Measurements from ENCODE around the gene ZNF609. TPM values are rescaled to one million over a fixed set of nuclear protein-coding genes. Genes with fewer than 3 reads are reported as not detected.

ZNF609 gene
- total RNA-seq, 4 donors from 2014 or later, result 18.6 to 40.1 (median 23.7) TPM

- 64% methylated on average over 3 of the region's 3 CpGs for WGBS
- no peak overlapping the region for H3K4me3 ChIP-seq
- H3K4me1 ChIP-seq, result peaks cover 97% of the 10 kb centered on the region
- TF ChIP-seq EP300 (IDR thresholded peaks at IDR 0.05), result no peak
- no peak for TF ChIP-seq CTCF (IDR thresholded peaks at IDR 0.05)
- no peak for TF ChIP-seq POLR2A (IDR thresholded peaks at IDR 0.05)
- no peaks in the 10 kb centered on the region for H3K27me3 ChIP-seq
- no peaks in the 10 kb centered on the region for H3K9me3 ChIP-seq
- H3K27ac ChIP-seq, result no peak overlapping the region
- peaks cover 6% of the 10 kb centered on the region for H3K36me3 ChIP-seq
- DNase-seq (ENCODE audit: low spot score in 2 of 2), result no peak
These were observed 236.1 kb downstream of the ZNF609 start for GRCh38 chr15:64696481-64696880.

- Histone ChIP-seq H3K4me1 (peaks cover 97% of the 10 kb centered on the region), H3K4me3 (no peak overlapping the region), H3K27me3 (no peaks in the 10 kb centered on the region), H3K36me3 (peaks cover 3% of the 10 kb centered on the region), H3K9me3 (no peaks in the 10 kb centered on the region), H3K27ac (peak overlapping the region; percentile 81)
- no peak for DNase-seq (ENCODE audit: low spot score in 2 of 2)
- 45% methylated on average over 3 of the region's 3 CpGs for WGBS
- TF ChIP-seq POLR2A (IDR thresholded peaks at IDR 0.05) (no peak), POLR2AphosphoS5 (IDR thresholded peaks at IDR 0.05) (no peak), EP300 (IDR thresholded peaks at IDR 0.05) (no peak), CTCF (IDR thresholded peaks at IDR 0.05) (no peak)
These were observed 237.6 kb downstream of the ZNF609 start for GRCh38 chr15:64697911-64698369.

GRCh38 chr15:64698823-64699222 lies 238.4 kb downstream of the ZNF609 start:
- Histone ChIP-seq H3K4me3 (no peak overlapping the region), H3K36me3 (peaks cover 3% of the 10 kb centered on the region), H3K27me3 (no peaks in the 10 kb centered on the region), H3K4me1 (peaks cover 94% of the 10 kb centered on the region), H3K27ac (peak overlapping the region; percentile 81), H3K9me3 (no peaks in the 10 kb centered on the region)
- DNase-seq (ENCODE audit: low spot score in 2 of 2), result no peak
- TF ChIP-seq POLR2A (IDR thresholded peaks at IDR 0.05), result no peak
- no peak for TF ChIP-seq EP300 (IDR thresholded peaks at IDR 0.05)
- no peak for TF ChIP-seq POLR2AphosphoS5 (IDR thresholded peaks at IDR 0.05)
- no peak for TF ChIP-seq CTCF (IDR thresholded peaks at IDR 0.05)

GRCh38 chr15:64699751-64700388 lies 239.5 kb downstream of the ZNF609 start:
- TF ChIP-seq POLR2AphosphoS5 (IDR thresholded peaks at IDR 0.05) (peak in 1 of 3 donors; percentile 12), POLR2A (IDR thresholded peaks at IDR 0.05) (no peak)
- DNase-seq (ENCODE audit: low spot score in 2 of 2), result peak in 1 of 2 donors; percentile 76
- peak overlapping the region; percentile 81 for H3K27ac ChIP-seq
- peaks cover 84% of the 10 kb centered on the region for H3K4me1 ChIP-seq
- no peaks in the 10 kb centered on the region for H3K27me3 ChIP-seq
- H3K4me3 ChIP-seq, result peak overlapping the region; percentile 93
- H3K36me3 ChIP-seq, result no peaks in the 10 kb centered on the region
- WGBS, result 15% methylated on average over 7 of the region's 7 CpGs
- H3K9me3 ChIP-seq, result no peaks in the 10 kb centered on the region

GRCh38 chr15:64701051-64701450 lies 240.7 kb downstream of the ZNF609 start:
- no peaks in the 10 kb centered on the region for H3K36me3 ChIP-seq
- 37% methylated on average over 3 of the region's 3 CpGs for WGBS
- no peaks in the 10 kb centered on the region for H3K9me3 ChIP-seq
- H3K4me1 ChIP-seq, result peaks cover 72% of the 10 kb centered on the region
- no peaks in the 10 kb centered on the region for H3K27me3 ChIP-seq
- H3K27ac ChIP-seq, result peak overlapping the region; percentile 81
- peak overlapping the region; percentile 93 for H3K4me3 ChIP-seq
- TF ChIP-seq POLR2AphosphoS5 (IDR thresholded peaks at IDR 0.05) (no peak), POLR2A (IDR thresholded peaks at IDR 0.05) (no peak), EP300 (IDR thresholded peaks at IDR 0.05) (no peak), CTCF (IDR thresholded peaks at IDR 0.05) (no peak)
- DNase-seq (ENCODE audit: low spot score in 2 of 2), result no peak

Measured in suprapubic skin (tissue), 4 donors.